ENCODE data around the gene ATXN1. TPM values are rescaled to one million over a fixed set of nuclear protein-coding genes. Genes with fewer than 3 reads are reported as not detected.

Gene ATXN1
- total RNA-seq, 1 experiment from 2014 or later = 27.0 TPM

GRCh38 chr6:16684896-16685554, 76.2 kb downstream of the ATXN1 start:
- Histone ChIP-seq H3K79me2 (ENCODE audit: low read length) (peaks cover 39% of the 10 kb centered on the region), H3K9ac (ENCODE audit: low read length) (peak overlapping the region; percentile 23; the same call in 1 of the 2 replicates)
- POLR2A ChIA-PET (ENCODE audit: unreplicated experiment) = interaction anchor here (0.6 kb wide), 1 partner anchor 16 kb away, joined by 5 read pairs; no protein-coding TSS in a partner anchor

DNA sequence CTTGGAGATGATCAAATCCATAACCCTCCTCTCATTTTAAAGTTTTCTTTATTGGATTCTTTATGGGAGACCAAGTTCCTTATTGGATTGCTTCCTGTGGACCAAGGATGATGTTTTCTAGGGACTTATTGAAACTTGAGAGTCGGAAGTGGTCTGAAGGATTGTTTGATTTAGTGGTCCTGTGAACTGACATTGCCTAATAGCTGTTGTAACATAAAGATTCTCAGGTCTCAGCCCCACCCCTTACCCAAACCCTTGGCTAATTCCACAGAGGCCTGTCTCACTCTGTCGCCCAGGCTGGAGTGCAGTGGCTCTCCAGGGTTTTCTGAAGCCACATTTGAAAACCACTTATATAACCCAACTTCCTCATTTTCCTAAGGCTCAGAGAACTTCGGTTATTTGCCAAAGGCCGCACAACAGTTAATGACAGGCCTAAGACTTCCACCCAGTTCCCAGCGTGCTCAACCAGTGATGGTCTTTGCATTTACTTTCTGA, 77.0 kb downstream of the ATXN1 start:
- H3K9me3 ChIP-seq (ENCODE audit: low read length) = no peaks in the 10 kb centered on the region
- ChIA-PET POLR2A (ENCODE audit: unreplicated experiment) (no interaction called here), CTCF (no interaction called here)
- TF ChIP-seq, protein P1, sequence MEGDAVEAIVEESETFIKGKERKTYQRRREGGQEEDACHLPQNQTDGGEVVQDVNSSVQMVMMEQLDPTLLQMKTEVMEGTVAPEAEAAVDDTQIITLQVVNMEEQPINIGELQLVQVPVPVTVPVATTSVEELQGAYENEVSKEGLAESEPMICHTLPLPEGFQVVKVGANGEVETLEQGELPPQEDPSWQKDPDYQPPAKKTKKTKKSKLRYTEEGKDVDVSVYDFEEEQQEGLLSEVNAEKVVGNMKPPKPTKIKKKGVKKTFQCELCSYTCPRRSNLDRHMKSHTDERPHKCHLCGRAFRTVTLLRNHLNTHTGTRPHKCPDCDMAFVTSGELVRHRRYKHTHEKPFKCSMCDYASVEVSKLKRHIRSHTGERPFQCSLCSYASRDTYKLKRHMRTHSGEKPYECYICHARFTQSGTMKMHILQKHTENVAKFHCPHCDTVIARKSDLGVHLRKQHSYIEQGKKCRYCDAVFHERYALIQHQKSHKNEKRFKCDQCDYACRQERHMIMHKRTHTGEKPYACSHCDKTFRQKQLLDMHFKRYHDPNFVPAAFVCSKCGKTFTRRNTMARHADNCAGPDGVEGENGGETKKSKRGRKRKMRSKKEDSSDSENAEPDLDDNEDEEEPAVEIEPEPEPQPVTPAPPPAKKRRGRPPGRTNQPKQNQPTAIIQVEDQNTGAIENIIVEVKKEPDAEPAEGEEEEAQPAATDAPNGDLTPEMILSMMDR (conservative IDR thresholded peaks at IDR 0.05; ENCODE audit: low read depth, low read length) = no peak
- TF ChIP-seq EZH2phosphoT487 (IDR thresholded peaks at IDR 0.05; ENCODE audit: borderline replicate concordance, low read length) (no peak), EZH2 (IDR thresholded peaks at IDR 0.05; ENCODE audit: low read length, unreplicated experiment) (no peak)
- no peak overlapping the region for H2AFZ ChIP-seq (ENCODE audit: low read length)
- H3K9me2 ChIP-seq (replicated peaks; ENCODE audit: low read length) = no peaks in the 10 kb centered on the region
- peak overlapping the region; percentile 80 for H3K27ac ChIP-seq (ENCODE audit: low read length)
- DNase-seq (peak; percentile 71), ATAC-seq (peak; percentile 2; the same call in 1 of the 2 replicates)
- H3K9ac ChIP-seq (ENCODE audit: low read length) = peak overlapping the region; percentile 23
- H3K4me3 ChIP-seq (ENCODE audit: low read length) = no peak overlapping the region
- no peaks in the 10 kb centered on the region for H3K27me3 ChIP-seq (ENCODE audit: low read length)
- intact Hi-C loops (cut with micrococcal nuclease) = no loop called here
- H3K79me2 ChIP-seq (ENCODE audit: low read length) = peaks cover 35% of the 10 kb centered on the region
- no TSS peak for BruUV-seq (replicated peaks)
- peaks cover 68% of the 10 kb centered on the region for H3K4me1 ChIP-seq (ENCODE audit: insufficient read depth, low read length)
- no peaks in the 10 kb centered on the region for H3F3A ChIP-seq (ENCODE audit: low read length, unreplicated experiment)
- peak overlapping the region; percentile 45 for H3K4me2 ChIP-seq (ENCODE audit: low read length)
- no peaks in the 10 kb centered on the region for H3K36me3 ChIP-seq (ENCODE audit: low read depth, low read length)
- H4K20me1 ChIP-seq (ENCODE audit: low read length) = no peaks in the 10 kb centered on the region

More at GRCh38 chr6:16684896-16685554, 76.2 kb downstream of the ATXN1 start:
- Histone ChIP-seq H4K20me1 (ENCODE audit: low read length) (no peaks in the 10 kb centered on the region), H3K4me3 (ENCODE audit: low read length) (no peak overlapping the region), H2AFZ (ENCODE audit: low read length) (no peak overlapping the region), H3K9me2 (replicated peaks; ENCODE audit: low read length) (no peaks in the 10 kb centered on the region), H3K4me2 (ENCODE audit: low read length) (peak overlapping the region; percentile 45), H3K4me1 (ENCODE audit: insufficient read depth, low read length) (peaks cover 75% of the 10 kb centered on the region), H3K9me3 (ENCODE audit: low read length) (no peaks in the 10 kb centered on the region), H3K27me3 (ENCODE audit: low read length) (no peaks in the 10 kb centered on the region), H3K36me3 (ENCODE audit: low read depth, low read length) (no peaks in the 10 kb centered on the region), H3K27ac (ENCODE audit: low read length) (peak overlapping the region; percentile 80), H3F3A (ENCODE audit: low read length, unreplicated experiment) (no peaks in the 10 kb centered on the region)
- TF ChIP-seq EZH2phosphoT487 (IDR thresholded peaks at IDR 0.05; ENCODE audit: borderline replicate concordance, low read length) = no peak
- TF ChIP-seq, protein P1 (conservative IDR thresholded peaks at IDR 0.05; ENCODE audit: low read depth, low read length) = no peak
- TF ChIP-seq EZH2 (IDR thresholded peaks at IDR 0.05; ENCODE audit: low read length, unreplicated experiment) = no peak
- ATAC-seq = no peak
- peak; percentile 72 for DNase-seq
- CTCF ChIA-PET = no interaction called here
- no TSS peak for BruUV-seq (replicated peaks)
- intact Hi-C loops (cut with micrococcal nuclease) = no loop called here

DNA sequence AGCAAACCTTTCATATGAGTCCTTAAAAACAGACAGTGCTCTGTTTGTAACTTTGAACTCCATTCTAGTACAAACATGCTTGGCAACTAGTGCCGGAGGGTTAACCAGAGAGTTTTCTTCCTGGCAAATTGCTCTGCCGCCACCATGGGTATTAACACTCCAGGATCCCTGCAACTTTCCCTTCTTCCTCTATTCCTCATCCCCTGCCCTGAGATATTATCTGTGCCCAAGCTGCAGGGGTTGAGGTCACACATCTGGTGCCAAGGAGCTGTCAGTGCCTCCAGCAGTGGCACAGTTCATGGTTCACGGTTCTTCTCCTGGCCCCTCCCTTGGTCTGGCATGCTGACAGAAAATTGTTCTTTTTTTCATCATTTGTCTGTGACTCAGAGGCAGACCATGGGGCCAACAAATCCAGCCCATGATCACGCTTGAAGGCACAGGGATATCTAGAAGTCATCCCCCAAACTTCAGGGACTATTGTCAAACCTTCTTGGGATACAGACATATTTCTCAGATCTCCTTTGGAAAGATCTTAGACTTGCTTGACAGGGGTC, 77.5 kb downstream of the ATXN1 start:
- Histone ChIP-seq H4K20me1 (ENCODE audit: low read length) (no peaks in the 10 kb centered on the region), H3K27ac (ENCODE audit: low read length) (peak overlapping the region; percentile 80), H3F3A (ENCODE audit: low read length, unreplicated experiment) (no peaks in the 10 kb centered on the region), H3K79me2 (ENCODE audit: low read length) (peaks cover 34% of the 10 kb centered on the region), H3K9me3 (ENCODE audit: low read length) (no peaks in the 10 kb centered on the region), H3K36me3 (ENCODE audit: low read depth, low read length) (no peaks in the 10 kb centered on the region), H3K4me3 (ENCODE audit: low read length) (no peak overlapping the region), H3K4me1 (ENCODE audit: insufficient read depth, low read length) (peaks cover 64% of the 10 kb centered on the region), H2AFZ (ENCODE audit: low read length) (no peak overlapping the region), H3K9me2 (replicated peaks; ENCODE audit: low read length) (no peaks in the 10 kb centered on the region), H3K9ac (ENCODE audit: low read length) (peak overlapping the region; percentile 23), H3K27me3 (ENCODE audit: low read length) (no peaks in the 10 kb centered on the region), H3K4me2 (ENCODE audit: low read length) (peak overlapping the region; percentile 45)
- no TSS peak for BruUV-seq (replicated peaks)
- intact Hi-C loops (cut with micrococcal nuclease) = no loop called here
- POLR2A ChIA-PET (ENCODE audit: unreplicated experiment) = no interaction called here
- DNase-seq = peak; percentile 96
- peak; percentile 50 for ATAC-seq
- CTCF ChIA-PET = no interaction called here
- TF ChIP-seq, protein P1 (conservative IDR thresholded peaks at IDR 0.05; ENCODE audit: low read depth, low read length) = no peak
- TF ChIP-seq EZH2 (IDR thresholded peaks at IDR 0.05; ENCODE audit: low read length, unreplicated experiment) = no peak
- TF ChIP-seq EZH2phosphoT487 (IDR thresholded peaks at IDR 0.05; ENCODE audit: borderline replicate concordance, low read length) = no peak

All from PC-3 (cell line).